ENCODE measurements around the gene PHF8.

PHF8 gene

DNA sequence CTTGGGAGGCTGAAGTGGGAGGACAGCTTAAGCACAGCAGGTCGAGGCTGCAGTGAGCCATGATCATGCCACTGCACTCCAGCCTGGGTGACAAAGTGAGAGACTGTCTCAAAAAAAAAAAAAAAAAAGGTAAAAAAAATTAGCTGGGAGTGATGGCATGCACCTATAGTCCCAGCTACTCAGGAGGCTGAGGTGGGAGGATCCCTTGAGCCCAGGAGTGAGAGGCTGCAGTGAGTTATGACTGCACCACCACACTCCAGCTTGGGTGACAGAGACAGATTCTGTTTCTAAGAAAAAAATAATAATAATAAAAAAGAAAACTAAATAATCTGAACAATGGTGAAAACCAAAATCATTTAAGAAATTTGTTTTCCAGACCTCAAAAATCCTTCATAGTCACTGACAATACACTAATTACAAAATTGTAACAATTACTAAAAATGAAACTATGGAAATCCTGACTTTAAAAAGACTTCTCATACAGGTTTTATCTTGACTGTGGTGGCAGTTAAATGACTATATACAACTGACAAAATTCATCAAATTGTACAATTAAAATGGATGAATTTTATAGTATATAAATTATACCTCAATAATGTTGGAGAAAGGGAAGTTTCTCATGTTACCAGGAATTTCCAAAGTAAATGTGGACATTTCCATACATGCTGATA, 31.3 kb downstream of the PHF8 start:
- no peak for DNase-seq

DNA sequence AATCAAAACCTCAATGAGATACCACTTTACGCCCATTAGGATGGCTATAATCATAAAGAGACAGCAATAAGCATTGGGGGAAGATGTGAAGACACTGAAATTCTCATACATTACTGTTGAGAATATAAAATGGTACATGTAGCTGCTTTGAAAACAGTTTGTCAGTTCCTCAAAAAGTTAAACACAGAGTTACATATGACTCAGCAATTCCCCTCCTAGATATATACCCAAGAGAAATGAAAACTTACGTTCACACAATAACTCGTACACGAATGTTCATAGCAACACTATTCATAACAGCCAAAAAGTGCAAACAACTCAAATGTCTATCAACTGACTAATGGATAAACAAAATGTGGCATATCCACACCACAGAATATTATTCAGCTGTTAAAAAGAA, 36.6 kb downstream of the PHF8 start:
- DNase-seq = no peak

DNA sequence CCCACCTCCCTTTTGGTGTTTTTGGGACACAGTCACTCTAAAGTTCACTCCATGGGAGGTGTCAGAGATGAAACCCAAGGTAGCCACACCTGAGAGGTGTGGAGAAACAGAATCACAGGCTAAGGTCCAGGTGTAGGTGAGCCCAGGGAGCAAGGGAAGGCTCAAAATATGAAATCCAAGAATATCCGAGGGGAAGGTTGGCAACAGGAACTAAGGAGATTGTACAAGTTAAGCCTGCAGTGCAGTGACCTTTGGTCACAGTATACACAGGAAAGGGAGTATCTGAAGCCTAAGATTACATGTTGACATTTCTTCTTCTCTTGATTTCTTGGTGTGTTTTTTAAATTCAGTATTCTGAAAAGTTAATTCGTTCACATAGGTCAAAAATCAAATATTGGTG, 46.5 kb downstream of the PHF8 start:
- DNase-seq = no peak

GRCh38 chrX:53992589-53992988, 51.7 kb downstream of the PHF8 start:
- DNase-seq = no peak

DNA sequence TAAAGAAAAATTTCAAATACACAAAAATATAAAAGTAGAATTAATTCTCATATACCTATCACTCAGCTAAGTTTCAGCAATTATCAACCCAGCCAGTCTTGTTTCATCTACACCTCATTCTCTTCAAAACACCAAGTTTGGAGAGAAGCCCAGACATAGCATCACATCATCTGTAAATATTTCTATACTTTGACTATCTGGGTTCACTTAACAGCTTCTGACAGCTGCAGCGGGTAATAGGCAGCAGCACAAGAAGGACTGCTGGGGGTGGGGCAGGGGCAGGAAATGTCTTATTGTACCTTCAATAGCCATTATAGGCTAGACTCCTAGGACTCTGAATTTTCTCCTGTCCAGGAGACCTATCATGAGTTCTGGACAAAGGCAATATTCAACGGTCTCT, 54.1 kb downstream of the PHF8 start:
- no peak for DNase-seq

- no peak for DNase-seq
These were observed 59.4 kb downstream of the PHF8 start for GRCh38 chrX:53984895-53985294.

DNA sequence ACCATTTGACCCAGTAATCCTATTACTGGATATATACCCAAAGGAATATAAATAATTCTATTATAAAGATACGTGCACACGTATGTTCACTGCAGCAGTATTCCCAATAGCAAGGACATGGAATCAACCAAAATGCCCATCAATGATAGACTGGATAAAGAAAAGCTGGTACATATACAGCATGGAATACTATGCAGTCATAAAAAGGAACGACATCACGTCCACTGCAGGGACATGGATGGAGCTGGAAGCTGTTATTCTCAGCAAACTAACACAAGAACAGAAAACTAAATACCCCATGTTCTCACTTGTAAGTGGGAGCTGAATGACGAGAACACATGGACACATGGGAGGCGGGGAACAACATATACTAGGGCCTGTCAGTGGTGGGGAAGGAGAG, 69.7 kb downstream of the PHF8 start:
- DNase-seq = no peak

DNA sequence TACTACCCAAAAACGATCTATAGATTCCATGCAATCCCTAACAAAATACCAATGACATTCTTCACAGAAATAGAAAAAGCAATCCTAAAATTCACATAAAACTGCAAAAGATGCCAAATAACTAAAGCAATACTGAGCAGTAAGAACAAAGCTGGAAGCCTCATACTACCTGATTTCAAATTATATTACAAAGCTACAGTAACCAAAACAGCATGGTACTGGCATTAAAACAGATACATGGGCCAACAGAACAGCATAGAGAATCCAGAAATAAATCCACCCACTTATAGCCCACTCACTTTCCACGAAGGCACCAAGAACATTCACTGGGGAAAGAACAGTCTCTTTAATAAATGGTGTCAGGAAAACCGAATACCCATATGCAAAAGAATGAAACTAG, 74.7 kb downstream of the PHF8 start:
- DNase-seq = no peak

GRCh38 chrX:53950130-53950733, 94.0 kb downstream of the PHF8 start:
- DNase-seq = no peak

GRCh38 chrX:53940180-53940579, 104.1 kb downstream of the PHF8 start:
- DNase-seq = no peak

- no peak for DNase-seq
These were observed 105.1 kb downstream of the PHF8 start for GRCh38 chrX:53939127-53939526.

DNA sequence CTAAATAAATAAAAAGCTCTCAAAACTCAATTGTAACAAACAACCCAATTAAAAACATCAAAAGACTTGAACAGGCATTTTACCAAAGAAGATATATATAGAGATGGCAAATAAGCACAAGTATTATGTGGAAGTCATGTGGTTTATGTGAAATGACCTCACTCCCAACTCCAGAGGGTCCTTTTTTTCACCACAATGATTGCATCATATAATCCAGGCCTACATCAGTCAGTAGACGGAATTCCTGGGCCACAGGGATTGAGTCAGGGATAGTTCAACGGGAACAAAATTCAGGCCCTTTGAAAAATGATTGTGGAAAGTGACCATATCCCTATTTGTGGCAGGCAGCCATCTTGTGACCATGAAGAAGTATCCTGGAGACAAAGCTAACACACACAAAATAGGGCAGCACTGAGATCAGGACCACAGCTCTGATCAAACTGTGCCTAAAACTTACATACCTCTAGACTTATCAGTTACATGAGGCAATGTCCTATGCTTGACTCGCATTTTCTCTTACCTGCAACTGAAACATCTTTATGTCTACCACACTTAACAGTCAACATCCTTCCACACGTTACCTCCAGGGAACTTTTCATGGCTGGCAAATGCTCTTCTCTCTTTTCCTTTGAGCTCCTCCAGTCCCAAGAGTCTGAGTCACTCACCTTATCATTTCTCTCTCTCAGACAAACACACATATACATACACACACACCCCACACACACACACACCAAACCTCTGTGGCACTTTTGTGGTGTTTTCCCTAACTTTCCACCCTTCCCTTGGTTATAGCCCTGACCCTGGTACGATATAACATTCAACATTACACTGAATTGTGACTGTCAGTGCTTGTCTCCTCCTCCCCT, 113.5 kb downstream of the PHF8 start:
- DNase-seq = no peak

GRCh38 chrX:53926030-53926429, 118.2 kb downstream of the PHF8 start:
- no peak for DNase-seq

GRCh38 chrX:53918702-53919101, 125.6 kb downstream of the PHF8 start:
- DNase-seq = no peak

- DNase-seq = no peak
These were observed 143.7 kb downstream of the PHF8 start for GRCh38 chrX:53900623-53901022.

DNA sequence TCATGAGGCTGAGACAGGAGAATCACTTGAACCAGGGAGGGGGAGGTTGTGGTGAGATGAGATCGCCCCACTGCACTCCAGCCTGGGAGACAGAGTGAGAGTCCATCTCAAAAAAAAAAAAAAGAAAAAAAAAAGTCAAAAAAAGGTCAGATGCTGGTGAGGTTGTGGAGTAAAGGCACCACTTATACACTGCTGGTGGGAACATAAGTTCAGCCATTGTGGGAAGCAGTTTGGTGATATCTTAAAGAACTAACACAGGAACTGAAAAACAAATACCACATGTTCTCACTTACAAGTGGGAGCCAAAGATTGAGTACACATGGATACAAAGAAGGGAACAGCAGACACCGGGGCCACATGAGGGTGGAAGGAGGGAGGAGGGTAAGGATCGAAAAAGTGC, 149.0 kb downstream of the PHF8 start:
- DNase-seq = no peak
